KOPT-K1 (cell line): ENCODE data around the gene NR5A1.

Experiments used
- H3K27ac ChIP-seq: fragments of 200-600 bp; sonication (generic); 2 replicates; pipeline ENCODE4 v1.5.1; 2016; ENCODE audit warnings: antibody characterized with exemption, mild to moderate bottlenecking, low read depth, low read length; ENCODE audit not compliant: poor library complexity, severe bottlenecking
- H3K36me3 ChIP-seq: fragments of 200-600 bp; sonication (generic); 2 replicates; pipeline ENCODE4 v1.5.1; 2017; ENCODE audit warnings: antibody characterized with exemption, mild to moderate bottlenecking, low read length, moderate library complexity; ENCODE audit not compliant: insufficient read depth
- H3K9me3 ChIP-seq: fragments of 200-600 bp; sonication (generic); 2 replicates; pipeline ENCODE4 v1.5.1; 2017; ENCODE audit warnings: antibody characterized with exemption, low read length, mild to moderate bottlenecking; ENCODE audit not compliant: insufficient read depth, poor library complexity, severe bottlenecking

Gene NR5A1

GRCh38 chr9:124506931-124507879, at the start of gene NR5A1:
NR5A1 (minus strand) TSS chr9:124507399; CDS start chr9:124503395, 4,004 bp downstream.
- no peak within 1 kb of the TSS for H3K27ac ChIP-seq
- H3K9me3 ChIP-seq: no peaks in the 10 kb centered on the region
- H3K36me3 ChIP-seq: no peaks in the 10 kb centered on the region

DNA sequence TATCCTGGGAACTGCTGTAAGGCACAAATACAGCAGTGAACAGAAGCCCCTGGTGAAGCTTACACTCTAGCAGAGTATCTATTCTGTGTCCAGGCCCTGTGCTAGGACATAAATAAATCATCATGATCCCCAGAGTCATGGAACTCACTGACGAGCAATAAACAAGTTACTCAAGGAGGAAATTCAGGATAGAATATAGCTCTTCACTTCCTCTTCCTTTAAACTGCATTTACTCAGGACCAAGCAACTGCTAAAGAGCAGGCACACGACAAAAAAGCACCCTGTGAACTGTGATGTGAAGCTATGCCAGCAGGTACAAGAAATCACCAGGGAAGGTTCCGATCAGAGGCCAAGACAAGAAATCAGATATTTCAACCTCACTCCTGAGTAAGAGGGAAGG, 47.8 kb upstream of the NR5A1 start:
- Histone ChIP-seq H3K9me3 (no peaks in the 10 kb centered on the region), H3K27ac (no peak overlapping the region), H3K36me3 (no peaks in the 10 kb centered on the region)

GRCh38 chr9:124553738-124554137, 46.5 kb upstream of the NR5A1 start:
- no peaks in the 10 kb centered on the region for H3K9me3 ChIP-seq
- no peak overlapping the region for H3K27ac ChIP-seq
- no peaks in the 10 kb centered on the region for H3K36me3 ChIP-seq

- Histone ChIP-seq H3K27ac (no peak overlapping the region), H3K36me3 (no peaks in the 10 kb centered on the region), H3K9me3 (no peaks in the 10 kb centered on the region)
Measured at GRCh38 chr9:124552273-124552605, 45.0 kb upstream of the NR5A1 start.

DNA sequence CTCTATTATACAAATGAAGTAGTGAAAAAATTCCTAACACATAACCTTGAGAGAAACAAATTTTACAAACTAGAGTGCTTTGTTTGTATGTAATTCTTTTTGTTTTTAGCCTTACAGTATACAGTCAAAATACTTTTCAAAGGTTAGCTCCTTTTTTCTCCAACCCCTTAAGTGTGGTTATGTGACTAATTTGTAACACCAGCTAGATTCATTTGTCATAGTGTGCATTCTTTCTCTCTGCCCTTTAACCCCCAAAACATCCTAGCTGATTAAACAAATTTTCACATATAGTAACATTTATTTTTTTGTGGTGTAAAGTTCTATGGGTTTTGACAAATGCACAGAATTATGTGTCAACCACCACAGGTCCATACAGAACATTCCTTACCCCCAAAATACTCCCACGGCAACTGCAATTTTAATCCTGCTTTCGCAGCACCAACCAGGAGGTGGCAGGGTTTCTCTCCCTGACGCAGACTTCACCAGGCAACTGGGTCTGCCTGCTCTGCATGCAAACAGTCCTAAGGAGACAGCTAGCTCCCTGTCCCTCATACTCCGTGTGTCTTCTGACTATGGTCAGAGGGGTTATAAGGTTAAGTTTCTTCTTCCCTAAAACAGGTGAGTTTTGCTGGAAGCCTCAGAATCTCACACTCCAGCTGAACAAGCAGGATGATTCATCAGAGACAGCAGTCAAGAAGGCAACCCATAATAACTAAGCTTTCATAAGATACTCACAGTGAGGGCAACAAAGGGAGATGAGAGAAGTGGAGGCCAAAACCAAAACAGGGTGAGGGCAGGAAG, 44.5 kb upstream of the NR5A1 start:
- no peak overlapping the region for H3K27ac ChIP-seq
- H3K9me3 ChIP-seq: no peaks in the 10 kb centered on the region
- no peaks in the 10 kb centered on the region for H3K36me3 ChIP-seq

- Histone ChIP-seq H3K36me3 (no peaks in the 10 kb centered on the region), H3K27ac (no peak overlapping the region), H3K9me3 (no peaks in the 10 kb centered on the region)
Measured at GRCh38 chr9:124550072-124550471, 42.9 kb upstream of the NR5A1 start.

- Histone ChIP-seq H3K27ac (no peak overlapping the region), H3K9me3 (no peaks in the 10 kb centered on the region)
Measured at GRCh38 chr9:124549016-124549415, 41.8 kb upstream of the NR5A1 start.

GRCh38 chr9:124544535-124544934, 37.3 kb upstream of the NR5A1 start:
- Histone ChIP-seq H3K27ac (no peak overlapping the region), H3K9me3 (no peaks in the 10 kb centered on the region), H3K36me3 (no peaks in the 10 kb centered on the region)

More at GRCh38 chr9:124549016-124549415, 41.8 kb upstream of the NR5A1 start:
- no peaks in the 10 kb centered on the region for H3K36me3 ChIP-seq

GRCh38 chr9:124541824-124542223, 34.6 kb upstream of the NR5A1 start:
- H3K9me3 ChIP-seq: no peaks in the 10 kb centered on the region
- no peak overlapping the region for H3K27ac ChIP-seq
- no peaks in the 10 kb centered on the region for H3K36me3 ChIP-seq

GRCh38 chr9:124537926-124538325, 30.7 kb upstream of the NR5A1 start:
- H3K36me3 ChIP-seq: no peaks in the 10 kb centered on the region
- no peak overlapping the region for H3K27ac ChIP-seq
- H3K9me3 ChIP-seq: no peaks in the 10 kb centered on the region

- H3K27ac ChIP-seq: no peak overlapping the region
- H3K9me3 ChIP-seq: no peaks in the 10 kb centered on the region
- no peaks in the 10 kb centered on the region for H3K36me3 ChIP-seq
Measured at GRCh38 chr9:124535846-124536245, 28.6 kb upstream of the NR5A1 start.

- Histone ChIP-seq H3K9me3 (no peaks in the 10 kb centered on the region), H3K27ac (no peak overlapping the region), H3K36me3 (no peaks in the 10 kb centered on the region)
Measured at GRCh38 chr9:124532897-124533296, 25.7 kb upstream of the NR5A1 start.

DNA sequence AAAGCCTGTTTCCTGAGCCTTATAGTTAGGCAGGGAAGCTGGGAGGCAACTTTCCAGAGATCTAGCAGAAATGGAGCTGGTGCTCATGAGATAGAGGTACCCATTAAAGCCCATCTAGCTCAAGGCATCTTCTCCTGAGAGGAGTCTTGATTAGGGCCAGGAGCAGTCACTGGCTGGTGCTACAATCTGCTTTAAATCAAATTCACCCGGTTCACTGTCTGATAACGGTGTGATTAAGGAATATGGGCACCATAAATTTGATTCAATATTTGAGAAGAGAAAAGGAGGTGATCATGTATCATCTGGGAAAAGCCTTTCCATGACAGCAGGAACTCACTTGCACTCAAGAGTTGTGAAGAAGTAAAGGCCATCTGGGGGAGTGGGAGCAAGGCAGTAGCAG, 23.9 kb upstream of the NR5A1 start:
- Histone ChIP-seq H3K27ac (no peak overlapping the region), H3K9me3 (no peaks in the 10 kb centered on the region), H3K36me3 (no peaks in the 10 kb centered on the region)

- no peaks in the 10 kb centered on the region for H3K36me3 ChIP-seq
Measured at GRCh38 chr9:124530246-124530645, 23.0 kb upstream of the NR5A1 start.

DNA sequence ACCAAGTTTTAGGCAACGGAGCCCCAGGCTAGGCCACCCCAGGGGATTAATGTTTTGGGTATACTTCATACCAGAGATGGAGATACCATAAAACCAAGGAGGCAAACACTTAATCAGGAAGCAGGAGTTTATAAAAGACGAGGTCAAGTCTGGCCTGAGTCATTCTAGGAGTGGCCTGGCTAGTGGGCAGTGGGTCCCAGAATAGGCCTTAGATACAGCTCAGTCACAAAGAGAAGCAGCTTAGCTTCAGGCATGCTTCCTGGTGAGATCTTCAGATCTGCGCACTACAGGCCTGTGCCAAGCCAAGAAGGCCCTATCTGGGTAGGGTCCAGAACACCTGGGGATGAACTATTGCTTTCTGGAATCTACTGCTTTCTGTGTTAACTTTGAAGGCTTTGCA, 20.6 kb upstream of the NR5A1 start:
- no peaks in the 10 kb centered on the region for H3K9me3 ChIP-seq
- no peak overlapping the region for H3K27ac ChIP-seq
- H3K36me3 ChIP-seq: no peaks in the 10 kb centered on the region

More at GRCh38 chr9:124530246-124530645, 23.0 kb upstream of the NR5A1 start:
- no peaks in the 10 kb centered on the region for H3K9me3 ChIP-seq
- H3K27ac ChIP-seq: no peak overlapping the region
